ENCODE measurements around the gene USP24. TPM values are rescaled to one million over a fixed set of nuclear protein-coding genes. Genes with fewer than 3 reads are reported as not detected.

USP24 gene
- polyA plus RNA-seq, 1 of the 3 experiments (the other 2 are of a cell fraction), result 8.1 TPM

DNA sequence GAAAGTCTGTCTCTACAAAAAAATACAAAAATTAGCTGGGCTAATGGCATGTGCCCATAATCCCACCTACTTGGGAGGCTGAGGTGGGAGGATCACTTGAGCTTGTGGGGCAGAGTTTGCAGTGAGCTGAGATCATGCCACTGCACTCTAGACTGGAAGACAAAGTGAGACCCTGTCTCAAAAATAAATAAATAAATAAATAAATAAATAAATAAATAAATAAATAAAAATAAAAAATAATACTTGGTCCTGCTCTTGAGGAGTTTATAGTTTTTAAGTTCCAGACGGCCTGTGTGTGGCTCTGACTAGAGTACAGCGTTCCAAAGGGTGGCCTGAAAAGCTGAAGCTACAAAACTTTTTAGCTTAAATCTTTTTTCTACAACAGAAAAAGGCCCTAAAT lies 140.7 kb downstream of the USP24 start:
- Histone ChIP-seq H3K9me2 (no peaks in the 10 kb centered on the region), H2AFZ (ENCODE audit: low read depth) (no peak overlapping the region), H4K20me1 (ENCODE audit: insufficient read depth) (no peaks in the 10 kb centered on the region), H3K36me3 (replicated peaks in 1 of 2; ENCODE audit: control insufficient read depth in 1 of 2, insufficient read depth in 2 of 2, low read length in 1 of 2) (peaks cover 65 to 89% of the 10 kb centered on the region in 2 experiments), H3F3A (replicated peaks; ENCODE audit: insufficient read depth) (peaks cover 6% of the 10 kb centered on the region), H3K79me2 (ENCODE audit: insufficient read depth) (no peaks in the 10 kb centered on the region), H3K9ac (no peak overlapping the region), H3K4me1 (ENCODE audit: control insufficient read depth in 1 of 2, insufficient read depth in 2 of 2, low read depth in 1 of 2, low read length in 1 of 2) (no peaks in the 10 kb centered on the region; a peak in 1 of 4 replicates), H3K27me3 (ENCODE audit: insufficient read depth) (no peaks in the 10 kb centered on the region), H3K4me3 (ENCODE audit: low read depth in 2 of 2, low read length in 1 of 2) (no peak overlapping the region), H3K27ac (ENCODE audit: low read depth in 2 of 2, low read length in 1 of 2) (no peak overlapping the region), H3K4me2 (no peak overlapping the region), H3K9me3 (no peaks in the 10 kb centered on the region)
- DNase-seq, result no peak
- ChIA-PET CTCF (interaction anchor here (0.9 to 1.3 kb wide), 3 partner anchors 10 to 203 kb away, joined by 3 to 4 read pairs (median 3); no protein-coding TSS in a partner anchor), POLR2A (no interaction called here)
- WGBS (ENCODE audit: low lambda C conversion rate), result 96% methylated on average over 2 of the region's 2 CpGs
- TF ChIP-seq RAD21 (IDR thresholded peaks at IDR 0.05; ENCODE audit: low read length) (no peak), EP300 (IDR thresholded peaks at IDR 0.05; ENCODE audit: borderline replicate concordance in 1 of 2, low read depth in 1 of 2, low read length in 1 of 2) (no peak), FOXM1 (IDR thresholded peaks at IDR 0.05; ENCODE audit: low read depth) (no peak), RCOR1 (IDR thresholded peaks at IDR 0.05; ENCODE audit: low read length) (no peak), YY1 (IDR thresholded peaks at IDR 0.05; ENCODE audit: low read depth) (no peak), TCF12 (IDR thresholded peaks at IDR 0.05) (no peak), NRF1 (IDR thresholded peaks at IDR 0.05; ENCODE audit: low read depth, low read length) (no peak), GATA2 (CRISPR knock-in tag; IDR thresholded peaks at IDR 0.05) (no peak), NFIC (IDR thresholded peaks at IDR 0.05; ENCODE audit: borderline replicate concordance) (no peak), JUND (IDR thresholded peaks at IDR 0.05) (no peak)
- TF ChIP-seq, protein P1, sequence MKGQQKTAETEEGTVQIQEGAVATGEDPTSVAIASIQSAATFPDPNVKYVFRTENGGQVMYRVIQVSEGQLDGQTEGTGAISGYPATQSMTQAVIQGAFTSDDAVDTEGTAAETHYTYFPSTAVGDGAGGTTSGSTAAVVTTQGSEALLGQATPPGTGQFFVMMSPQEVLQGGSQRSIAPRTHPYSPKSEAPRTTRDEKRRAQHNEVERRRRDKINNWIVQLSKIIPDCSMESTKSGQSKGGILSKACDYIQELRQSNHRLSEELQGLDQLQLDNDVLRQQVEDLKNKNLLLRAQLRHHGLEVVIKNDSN (IDR thresholded peaks at IDR 0.05; ENCODE audit: borderline replicate concordance, low read depth), result no peak
- TF ChIP-seq, protein P2, sequence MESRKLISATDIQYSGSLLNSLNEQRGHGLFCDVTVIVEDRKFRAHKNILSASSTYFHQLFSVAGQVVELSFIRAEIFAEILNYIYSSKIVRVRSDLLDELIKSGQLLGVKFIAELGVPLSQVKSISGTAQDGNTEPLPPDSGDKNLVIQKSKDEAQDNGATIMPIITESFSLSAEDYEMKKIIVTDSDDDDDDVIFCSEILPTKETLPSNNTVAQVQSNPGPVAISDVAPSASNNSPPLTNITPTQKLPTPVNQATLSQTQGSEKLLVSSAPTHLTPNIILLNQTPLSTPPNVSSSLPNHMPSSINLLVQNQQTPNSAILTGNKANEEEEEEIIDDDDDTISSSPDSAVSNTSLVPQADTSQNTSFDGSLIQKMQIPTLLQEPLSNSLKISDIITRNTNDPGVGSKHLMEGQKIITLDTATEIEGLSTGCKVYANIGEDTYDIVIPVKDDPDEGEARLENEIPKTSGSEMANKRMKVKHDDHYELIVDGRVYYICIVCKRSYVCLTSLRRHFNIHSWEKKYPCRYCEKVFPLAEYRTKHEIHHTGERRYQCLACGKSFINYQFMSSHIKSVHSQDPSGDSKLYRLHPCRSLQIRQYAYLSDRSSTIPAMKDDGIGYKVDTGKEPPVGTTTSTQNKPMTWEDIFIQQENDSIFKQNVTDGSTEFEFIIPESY (IDR thresholded peaks at IDR 0.05; ENCODE audit: borderline replicate concordance, low read depth), result no peak
- TF ChIP-seq, protein P3, sequence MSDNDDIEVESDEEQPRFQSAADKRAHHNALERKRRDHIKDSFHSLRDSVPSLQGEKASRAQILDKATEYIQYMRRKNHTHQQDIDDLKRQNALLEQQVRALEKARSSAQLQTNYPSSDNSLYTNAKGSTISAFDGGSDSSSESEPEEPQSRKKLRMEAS (IDR thresholded peaks at IDR 0.05; ENCODE audit: low read depth), result no peak

DNA sequence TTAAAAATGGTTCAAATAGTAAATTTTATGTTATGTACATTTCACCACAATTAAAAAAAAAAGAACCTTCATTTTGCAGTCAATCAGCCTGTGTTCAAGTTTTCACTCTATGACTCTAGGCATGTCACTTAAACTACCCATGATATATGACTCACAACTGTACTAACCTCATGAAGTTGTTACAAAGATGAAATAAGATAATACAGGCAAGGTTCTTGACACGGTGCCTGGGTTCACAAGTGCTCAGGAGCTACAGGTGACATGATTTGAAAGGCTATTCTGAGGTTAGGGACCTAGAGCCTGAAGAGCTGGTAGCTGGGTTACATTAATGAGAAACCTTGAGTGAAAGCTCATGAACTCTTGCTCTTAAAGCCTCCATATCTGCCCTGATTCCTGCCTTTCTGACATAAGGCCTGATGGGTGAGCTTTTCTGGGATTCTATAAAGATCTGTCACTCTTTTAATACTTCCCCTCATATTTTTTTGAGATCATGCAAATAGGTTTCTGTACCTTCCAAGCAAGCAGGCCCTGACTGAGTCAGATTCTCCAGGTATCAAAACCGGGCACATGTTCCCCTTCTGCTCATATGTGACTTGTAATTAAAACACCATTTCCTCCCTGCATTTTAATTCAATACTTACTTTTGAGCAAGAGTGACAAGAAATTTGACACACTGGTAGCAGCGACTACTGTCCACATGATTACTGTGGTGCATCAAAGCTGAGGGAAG lies 141.8 kb downstream of the USP24 start:
- TF ChIP-seq TCF12 (IDR thresholded peaks at IDR 0.05), result no peak
- no peak for TF ChIP-seq MXI1 (IDR thresholded peaks at IDR 0.05; ENCODE audit: low read depth, low read length)
- POLR2A ChIA-PET, result no interaction called here
- peaks cover 6% of the 10 kb centered on the region for H3F3A ChIP-seq (replicated peaks; ENCODE audit: insufficient read depth)
- no peaks in the 10 kb centered on the region for H3K27me3 ChIP-seq (ENCODE audit: insufficient read depth)
- H3K36me3 ChIP-seq (replicated peaks in 1 of 2; ENCODE audit: control insufficient read depth in 1 of 2, insufficient read depth in 2 of 2, low read length in 1 of 2), result peaks cover 65 to 89% of the 10 kb centered on the region in 2 experiments
- no peaks in the 10 kb centered on the region; a peak in 1 of 4 replicates for H3K4me1 ChIP-seq (ENCODE audit: control insufficient read depth in 1 of 2, insufficient read depth in 2 of 2, low read depth in 1 of 2, low read length in 1 of 2)
- H3K9ac ChIP-seq, result no peak overlapping the region
- WGBS (ENCODE audit: low lambda C conversion rate), result 91% methylated on average over 3 of the region's 3 CpGs
- no peaks in the 10 kb centered on the region for H3K9me2 ChIP-seq
- no peaks in the 10 kb centered on the region for H4K20me1 ChIP-seq (ENCODE audit: insufficient read depth)
- CTCF ChIA-PET, result interaction anchor here (0.7 to 1.3 kb wide), 3 partner anchors 38 to 123 kb away, joined by 3 read pairs; no protein-coding TSS in a partner anchor
- H3K79me2 ChIP-seq (ENCODE audit: insufficient read depth), result no peaks in the 10 kb centered on the region
- no peak overlapping the region for H2AFZ ChIP-seq (ENCODE audit: low read depth)
- H3K27ac ChIP-seq (ENCODE audit: low read depth in 2 of 2, low read length in 1 of 2), result no peak overlapping the region
- H3K4me2 ChIP-seq, result no peak overlapping the region
- DNase-seq, result no peak
- no peaks in the 10 kb centered on the region for H3K9me3 ChIP-seq
- H3K4me3 ChIP-seq (ENCODE audit: low read depth in 2 of 2, low read length in 1 of 2), result no peak overlapping the region
